H9 (cell line): ENCODE measurements around the gene SWI5. TPM values are rescaled to one million over a fixed set of nuclear protein-coding genes. Genes with fewer than 3 reads are reported as not detected.

Experiments
- DNase-seq: peaks from one replicate; pipeline ENCODE4 v3.0.0-alpha.2; 2017
- H2AFZ ChIP-seq: one replicate; pipeline ENCODE4 v1.6.1; 2013; ENCODE audit warnings: mild to moderate bottlenecking, low read length, control low read depth, moderate library complexity
- H2AK5ac ChIP-seq: 2 replicates; pipeline ENCODE4 v1.6.1; 2013; ENCODE audit warnings: low read length, control low read depth, mixed read lengths; ENCODE audit not compliant: insufficient read length
- H2BK120ac ChIP-seq: one replicate; pipeline ENCODE4 v1.6.1; 2013; ENCODE audit warnings: low read depth, mild to moderate bottlenecking, low read length, control low read depth, inconsistent platforms; ENCODE audit not compliant: poor library complexity, severe bottlenecking
- H2BK12ac ChIP-seq: 2 replicates; pipeline ENCODE4 v1.6.1; 2013; ENCODE audit warnings: low read length, control low read depth, mixed read lengths, low read depth; ENCODE audit not compliant: insufficient read length
- H2BK15ac ChIP-seq: 2 replicates; pipeline ENCODE4 v1.6.1; 2013; ENCODE audit warnings: low read depth, low read length, control low read depth
- H2BK20ac ChIP-seq: one replicate; pipeline ENCODE4 v1.6.1; 2013; ENCODE audit warnings: low read depth, mild to moderate bottlenecking, low read length, control low read depth, inconsistent platforms; ENCODE audit not compliant: poor library complexity, severe bottlenecking
- H2BK5ac ChIP-seq: 2 replicates; pipeline ENCODE4 v1.6.1; 2013; ENCODE audit warnings: low read length, control low read depth, mixed read lengths; ENCODE audit not compliant: insufficient read length
- H3K14ac ChIP-seq: 2 replicates; pipeline ENCODE4 v1.6.1; 2013; ENCODE audit warnings: low read length, control low read depth; ENCODE audit not compliant: insufficient read depth
- H3K18ac ChIP-seq: 2 replicates; pipeline ENCODE4 v1.6.1; 2013; ENCODE audit warnings: low read depth, mild to moderate bottlenecking, mixed read lengths, low read length, control low read depth; ENCODE audit not compliant: insufficient read length
- H3K23ac ChIP-seq: 2 replicates; pipeline ENCODE4 v1.6.1; 2013; ENCODE audit warnings: low read length, control low read depth, mixed read lengths, low read depth; ENCODE audit not compliant: insufficient read length
- H3K23me2 ChIP-seq: 2 replicates; pipeline ENCODE4 v1.6.1; 2013; ENCODE audit warnings: low read depth, mild to moderate bottlenecking, mixed read lengths, low read length, control low read depth; ENCODE audit not compliant: insufficient read length, poor library complexity, severe bottlenecking
- H3K27ac ChIP-seq: 2 replicates; pipeline ENCODE4 v1.5.1; 2013; ENCODE audit warnings: low read length, control low read depth, mixed read lengths, low read depth; ENCODE audit not compliant: insufficient read length
- H3K27me3 ChIP-seq: 2 replicates; pipeline ENCODE4 v1.6.1; 2013; ENCODE audit warnings: low read length, control low read depth, inconsistent platforms; ENCODE audit not compliant: insufficient read depth
- H3K4ac ChIP-seq: 2 replicates; pipeline ENCODE4 v1.6.1; 2013; ENCODE audit warnings: low read depth, mild to moderate bottlenecking, control low read depth, inconsistent platforms, low read length, moderate library complexity
- H3K4me1 ChIP-seq: 2 replicates; pipeline ENCODE4 v1.6.1; 2013; ENCODE audit warnings: low read length, control low read depth, inconsistent platforms; ENCODE audit not compliant: insufficient read depth
- H3K4me2 ChIP-seq: 2 replicates; pipeline ENCODE4 v1.6.1; 2013; ENCODE audit warnings: low read length, control low read depth, mixed read lengths; ENCODE audit not compliant: insufficient read length, insufficient read depth
- H3K56ac ChIP-seq: 2 replicates; pipeline ENCODE4 v1.6.1; 2013; ENCODE audit warnings: low read depth, mild to moderate bottlenecking, mixed read lengths, low read length, control low read depth; ENCODE audit not compliant: insufficient read length
- H3K79me1 ChIP-seq: 2 replicates; pipeline ENCODE4 v1.6.1; 2013; ENCODE audit warnings: low read depth, mild to moderate bottlenecking, moderate library complexity, low read length, control low read depth, inconsistent platforms; ENCODE audit not compliant: insufficient read depth, poor library complexity, severe bottlenecking
- H3K79me2 ChIP-seq: 2 replicates; pipeline ENCODE4 v1.6.1; 2013; ENCODE audit warnings: low read length, control low read depth, inconsistent platforms; ENCODE audit not compliant: insufficient read depth
- H3K9ac ChIP-seq: 2 replicates; pipeline ENCODE4 v1.6.1; 2013; ENCODE audit warnings: low read length, control low read depth, mixed read lengths; ENCODE audit not compliant: insufficient read length; ENCODE audit errors: extremely low read depth
- H3K9me3 ChIP-seq: one replicate; pipeline ENCODE4 v1.6.1; 2013; ENCODE audit warnings: low read depth, low read length, inconsistent platforms; ENCODE audit not compliant: control insufficient read depth
- H3T11ph ChIP-seq: one replicate; pipeline ENCODE4 v1.6.1; 2013; ENCODE audit warnings: mild to moderate bottlenecking, low read length, control low read depth, inconsistent platforms
- H4K20me1 ChIP-seq: one replicate; pipeline ENCODE4 v1.6.1; 2013; ENCODE audit not compliant: control insufficient read depth, insufficient read length, insufficient read depth
- H4K5ac ChIP-seq: 2 replicates; pipeline ENCODE4 v1.6.1; 2013; ENCODE audit warnings: low read depth, mild to moderate bottlenecking, mixed read lengths, low read length, control low read depth; ENCODE audit not compliant: insufficient read length
- H4K8ac ChIP-seq: replicated peaks from 2 replicates; pipeline ENCODE4 v1.6.1; 2013; ENCODE audit warnings: low read length, control low read depth, mixed read lengths, low read depth; ENCODE audit not compliant: insufficient read length
- H4K91ac ChIP-seq: 2 replicates; pipeline ENCODE4 v1.6.1; 2013; ENCODE audit warnings: low read depth, mild to moderate bottlenecking, moderate library complexity, mixed read lengths, low read length, control low read depth; ENCODE audit not compliant: insufficient read length
- H3K27ac Mint-ChIP-seq, 3 experiments: 2 replicates in 2 of 3; 3 replicates in 1 of 3; pipeline ENCODE4 v1.8.0; 2020 to 2021; ENCODE audit warnings: mixed read lengths in 3 of 3, mild to moderate bottlenecking in 1 of 3, moderate library complexity in 1 of 3
- H3K27me3 Mint-ChIP-seq: 2 replicates; pipeline ENCODE4 v1.8.0; 2021; ENCODE audit warnings: low read depth, mild to moderate bottlenecking, moderate library complexity, mixed read lengths
- H3K36me3 Mint-ChIP-seq, 3 experiments: 2 replicates in 2 of 3; 3 replicates in 1 of 3; pipeline ENCODE4 v1.8.0; 2020 to 2021; ENCODE audit warnings: low read depth in 3 of 3, mixed read lengths in 3 of 3; ENCODE audit not compliant: insufficient read depth in 1 of 3
- H3K4me1 Mint-ChIP-seq, 2 experiments: 2 replicates each; pipeline ENCODE4 v1.8.0; 2020; ENCODE audit warnings: mixed read lengths in 2 of 2
- H3K4me3 Mint-ChIP-seq, 2 experiments: 2 replicates in 1 of 2; 3 replicates in 1 of 2; pipeline ENCODE4 v1.8.0; 2020 to 2021; ENCODE audit warnings: mild to moderate bottlenecking in 2 of 2, mixed read lengths in 2 of 2, moderate library complexity in 1 of 2
- H3K9me3 Mint-ChIP-seq, 2 experiments: 2 replicates in 1 of 2; 3 replicates in 1 of 2; pipeline ENCODE4 v1.8.0; 2020; ENCODE audit warnings: mild to moderate bottlenecking in 2 of 2, mixed read lengths in 2 of 2, moderate library complexity in 1 of 2
- WGBS: extraction: QIAGEN DNeasy Blood & Tissue Kit; methylation state at CpG from one replicate; pipeline ENCODE4 v1.1.7; 2013; ENCODE audit warnings: missing lambda C conversion rate, low lambda C conversion rate, mixed read lengths; ENCODE audit not compliant: insufficient read length; ENCODE audit errors: extremely low coverage; 5-methylcytosine and 5-hydroxymethylcytosine counted together
- total RNA-seq: library from RNA; stranded (reverse); gene quantifications from 2 replicates; pipeline ENCODE4 v1.2.1, GENCODE V29; 2021
- TF ChIP-seq, protein P1 (sequence below): fragments of 200-600 bp; sonication (generic); conservative IDR thresholded peaks from 3 replicates; pipeline ENCODE4 v1.8.0; 2021; ENCODE audit warnings: antibody characterized with exemption, mild to moderate bottlenecking

Gene SWI5
- total RNA-seq, 1 experiment from 2014 or later, result 25.6 TPM

DNA sequence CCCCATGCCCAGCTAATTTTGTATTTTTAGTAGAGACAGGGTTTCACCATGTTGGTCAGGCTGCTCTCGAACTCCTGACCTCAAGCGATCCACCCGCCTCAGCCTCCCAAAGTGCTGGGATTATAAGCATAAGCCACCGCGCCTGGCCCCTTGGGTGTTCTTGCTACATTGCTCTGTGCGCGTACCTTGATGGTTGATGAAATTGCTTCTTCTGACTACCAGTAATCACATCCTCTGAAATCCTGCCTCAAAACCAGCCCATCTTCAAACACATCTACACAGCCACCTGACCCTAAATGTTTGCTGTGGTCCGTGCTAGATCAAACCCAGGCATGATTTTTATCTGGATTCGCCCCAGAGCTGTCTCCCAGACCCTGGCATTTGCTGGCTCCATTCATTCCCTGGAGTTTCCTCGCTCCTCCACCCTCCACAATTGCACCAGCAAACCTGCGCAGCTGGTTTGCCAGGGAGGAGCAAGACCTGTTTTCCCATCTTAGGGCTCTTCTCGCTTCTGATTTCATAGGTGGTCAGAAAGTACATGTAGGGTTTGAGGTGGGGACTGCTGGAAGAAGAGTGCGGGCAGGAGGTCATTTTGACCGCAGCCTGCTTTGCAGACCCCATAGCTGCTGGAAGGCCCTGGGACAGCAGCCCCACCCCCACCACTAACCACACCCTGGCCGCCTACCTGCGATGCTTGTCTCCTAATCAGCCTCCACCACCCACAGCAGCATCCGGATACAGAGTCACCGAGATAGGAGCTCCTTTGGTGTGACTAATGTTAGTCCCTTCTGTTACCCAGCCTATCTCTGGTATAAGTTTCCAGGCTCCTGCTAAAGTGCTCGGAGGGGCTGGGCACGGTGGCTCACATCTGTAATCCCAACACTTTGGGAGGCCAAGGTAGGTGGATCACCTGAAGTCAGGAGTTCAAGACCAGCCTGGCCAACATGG lies 22.7 kb downstream of the SWI5 start:
- no peak overlapping the region for H2BK12ac ChIP-seq
- Mint-ChIP-seq H3K36me3 (no peaks in the 10 kb centered on the region), H3K9me3 (no peaks in the 10 kb centered on the region), H3K4me3 (no peak overlapping the region), H3K4me1 (peaks cover 2 to 4% of the 10 kb centered on the region in 2 experiments), H3K27me3 (peaks cover 4% of the 10 kb centered on the region), H3K27ac (no peak overlapping the region; a peak in 2 of 7 replicates)
- no peaks in the 10 kb centered on the region for H3K9me3 ChIP-seq
- no peaks in the 10 kb centered on the region for H3K79me2 ChIP-seq
- no peak overlapping the region for H2BK5ac ChIP-seq
- no peaks in the 10 kb centered on the region for H3K4me1 ChIP-seq
- H3K4me2 ChIP-seq, result no peak overlapping the region
- no peak overlapping the region for H3K9ac ChIP-seq
- H3K14ac ChIP-seq, result no peak overlapping the region
- no peak overlapping the region for H4K5ac ChIP-seq
- no CpG with 5 or more reads among the region's 20 CpGs for WGBS
- H3K23ac ChIP-seq, result no peak overlapping the region
- no peak overlapping the region for H2AFZ ChIP-seq
- no peak overlapping the region for H4K8ac ChIP-seq
- H2BK15ac ChIP-seq, result no peak overlapping the region
- H3T11ph ChIP-seq, result no peak overlapping the region
- H2BK20ac ChIP-seq, result no peak overlapping the region
- no peak for DNase-seq
- no peaks in the 10 kb centered on the region for H3K23me2 ChIP-seq
- H3K18ac ChIP-seq, result no peak overlapping the region
- H2AK5ac ChIP-seq, result no peak overlapping the region
- no peak overlapping the region for H3K4ac ChIP-seq
- H3K27ac ChIP-seq, result no peak overlapping the region
- no peaks in the 10 kb centered on the region for H4K20me1 ChIP-seq
- no peak overlapping the region for H4K91ac ChIP-seq
- no peaks in the 10 kb centered on the region for H3K27me3 ChIP-seq
- no peak overlapping the region for H2BK120ac ChIP-seq
- H3K79me1 ChIP-seq, result no peaks in the 10 kb centered on the region
- TF ChIP-seq, protein P1, sequence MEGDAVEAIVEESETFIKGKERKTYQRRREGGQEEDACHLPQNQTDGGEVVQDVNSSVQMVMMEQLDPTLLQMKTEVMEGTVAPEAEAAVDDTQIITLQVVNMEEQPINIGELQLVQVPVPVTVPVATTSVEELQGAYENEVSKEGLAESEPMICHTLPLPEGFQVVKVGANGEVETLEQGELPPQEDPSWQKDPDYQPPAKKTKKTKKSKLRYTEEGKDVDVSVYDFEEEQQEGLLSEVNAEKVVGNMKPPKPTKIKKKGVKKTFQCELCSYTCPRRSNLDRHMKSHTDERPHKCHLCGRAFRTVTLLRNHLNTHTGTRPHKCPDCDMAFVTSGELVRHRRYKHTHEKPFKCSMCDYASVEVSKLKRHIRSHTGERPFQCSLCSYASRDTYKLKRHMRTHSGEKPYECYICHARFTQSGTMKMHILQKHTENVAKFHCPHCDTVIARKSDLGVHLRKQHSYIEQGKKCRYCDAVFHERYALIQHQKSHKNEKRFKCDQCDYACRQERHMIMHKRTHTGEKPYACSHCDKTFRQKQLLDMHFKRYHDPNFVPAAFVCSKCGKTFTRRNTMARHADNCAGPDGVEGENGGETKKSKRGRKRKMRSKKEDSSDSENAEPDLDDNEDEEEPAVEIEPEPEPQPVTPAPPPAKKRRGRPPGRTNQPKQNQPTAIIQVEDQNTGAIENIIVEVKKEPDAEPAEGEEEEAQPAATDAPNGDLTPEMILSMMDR, result no peak
- H3K56ac ChIP-seq, result no peak overlapping the region
